ENCODE results near the gene PTCH1.

PTCH1 gene

DNA sequence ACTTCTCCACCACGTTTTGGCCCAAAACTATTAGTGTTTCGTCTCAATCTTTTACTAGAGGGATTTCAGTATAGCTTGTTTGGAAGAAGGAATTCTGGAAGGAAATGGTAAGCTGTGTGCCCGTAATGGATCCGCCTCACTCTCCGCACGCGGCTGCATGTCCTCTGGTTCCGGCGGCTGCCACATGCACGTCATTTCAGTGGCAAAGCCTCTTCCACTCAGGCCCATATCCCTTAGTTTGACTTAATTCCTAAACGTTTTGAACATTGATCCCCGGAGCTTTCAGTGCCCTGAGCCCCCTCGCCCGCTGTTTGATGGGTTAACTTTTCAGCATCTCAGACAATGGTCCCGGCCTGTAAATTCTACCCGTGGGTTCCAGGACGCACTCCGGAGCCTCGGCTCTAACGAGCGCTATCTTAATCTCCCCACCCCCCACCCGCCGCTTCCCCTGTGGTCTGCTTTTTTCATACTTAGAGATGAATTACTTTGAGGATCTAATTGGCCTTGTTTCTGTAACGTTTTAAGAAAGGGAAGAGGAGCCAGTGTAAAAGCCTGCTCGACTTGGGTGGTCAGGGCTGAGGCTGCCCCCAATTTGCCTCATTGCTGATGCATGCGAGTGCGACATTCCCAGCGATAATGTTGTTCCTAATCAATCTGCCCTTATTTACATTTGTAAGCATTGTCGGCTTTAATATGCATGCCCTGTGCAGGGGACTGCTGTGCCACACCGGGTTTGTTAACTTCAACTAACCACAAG, 4.6 kb downstream of the PTCH1 start:
- Histone ChIP-seq H3K9ac (ENCODE audit: insufficient read length, low read depth) (peak overlapping the region; percentile 79), H3K27me3 (ENCODE audit: insufficient read depth, insufficient read length) (peaks cover 17% of the 10 kb centered on the region), H3K36me3 (ENCODE audit: insufficient read depth, insufficient read length, low read length) (peaks cover 8% of the 10 kb centered on the region), H3K4me1 (ENCODE audit: insufficient read depth, insufficient read length) (peaks cover 7% of the 10 kb centered on the region), H3K9me3 (ENCODE audit: insufficient read depth, low read length) (no peaks in the 10 kb centered on the region), H3K4me3 (ENCODE audit: insufficient read length, low read depth) (peak overlapping the region; percentile 61)
- TF ChIP-seq SUZ12 (IDR thresholded peaks at IDR 0.05; ENCODE audit: extremely low read depth, insufficient read depth, insufficient read length) (no peak), ZNF274 (IDR thresholded peaks at IDR 0.05; ENCODE audit: low read depth, low read length) (no peak), YY1 (IDR thresholded peaks at IDR 0.05; ENCODE audit: insufficient read depth, insufficient read length) (no peak)
- DNase-seq (ENCODE audit: low read depth, low spot score), result peak; percentile 88

DNA sequence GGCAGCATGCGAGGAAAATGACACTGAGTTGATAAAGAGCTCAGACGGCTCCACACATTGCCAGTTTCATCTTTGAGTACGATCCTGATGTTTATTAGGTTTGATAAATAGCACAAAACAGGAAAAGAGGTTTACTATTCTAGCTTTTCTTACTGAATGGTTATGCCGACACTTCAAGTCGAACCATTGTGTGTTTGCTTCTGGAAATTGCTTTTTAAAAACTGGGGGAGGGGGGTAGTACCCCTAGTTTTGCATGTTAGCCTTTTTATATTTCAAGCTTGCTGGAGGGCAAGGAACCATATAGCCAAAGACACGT, 5.2 kb downstream of the PTCH1 start:
- peaks cover 7% of the 10 kb centered on the region for H3K4me1 ChIP-seq (ENCODE audit: insufficient read depth, insufficient read length)
- TF ChIP-seq SUZ12 (IDR thresholded peaks at IDR 0.05; ENCODE audit: extremely low read depth, insufficient read depth, insufficient read length) (no peak), YY1 (IDR thresholded peaks at IDR 0.05; ENCODE audit: insufficient read depth, insufficient read length) (no peak), ZNF274 (IDR thresholded peaks at IDR 0.05; ENCODE audit: low read depth, low read length) (no peak)

DNA sequence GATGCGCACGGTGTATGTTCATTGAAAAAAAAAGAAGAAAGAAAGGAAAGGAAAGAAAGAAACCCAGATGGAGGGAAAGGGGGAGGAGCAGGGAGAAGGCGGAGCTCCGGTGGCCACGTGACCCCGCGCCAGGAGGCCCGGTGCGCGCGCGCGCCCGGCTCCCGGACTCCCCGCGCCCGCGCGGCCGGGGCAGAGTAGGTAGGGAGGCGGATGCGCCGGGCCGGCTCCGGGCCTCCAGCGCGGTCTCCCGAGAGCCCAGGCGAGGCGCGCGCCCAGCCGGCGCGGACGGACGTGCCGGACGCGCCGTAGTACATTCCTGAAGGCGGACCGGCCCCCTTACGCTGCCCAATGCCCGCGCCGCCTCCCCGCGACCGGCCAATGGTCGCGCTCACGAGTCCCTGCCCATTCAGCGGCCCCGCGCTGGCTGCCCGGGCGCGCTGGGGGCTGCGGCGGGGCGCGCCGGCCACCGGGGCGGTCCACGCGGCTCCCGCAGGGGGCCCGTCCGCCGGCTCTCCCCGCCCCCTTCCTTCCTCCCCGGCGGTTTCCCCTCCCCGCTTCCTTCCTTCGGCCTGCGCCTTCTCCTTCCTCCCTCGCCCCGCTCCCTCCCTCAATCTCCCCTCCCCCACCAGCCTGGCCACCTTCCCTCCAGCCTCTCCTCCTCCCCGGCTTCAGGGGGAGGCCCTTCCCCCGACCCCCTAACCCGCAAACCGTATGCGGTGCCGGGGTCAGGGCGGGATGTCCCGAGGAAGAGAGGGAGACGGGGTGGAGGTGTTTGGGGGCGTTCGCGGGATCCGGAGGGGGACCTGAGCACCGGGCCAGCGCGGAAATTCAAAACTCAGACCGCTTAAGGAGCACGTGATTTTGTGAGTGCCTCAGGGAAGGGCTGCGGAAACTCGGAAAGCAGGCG, 5.8 kb downstream of the PTCH1 start:
- Histone ChIP-seq H3K4me1 (ENCODE audit: insufficient read depth, insufficient read length) (peaks cover 7% of the 10 kb centered on the region), H3K4me3 (ENCODE audit: insufficient read length, low read depth) (peak overlapping the region; percentile 61), H3K27me3 (ENCODE audit: insufficient read depth, insufficient read length) (peaks cover 15% of the 10 kb centered on the region), H3K36me3 (ENCODE audit: insufficient read depth, insufficient read length, low read length) (peaks cover 13% of the 10 kb centered on the region), H3K9me3 (ENCODE audit: insufficient read depth, low read length) (no peaks in the 10 kb centered on the region), H3K9ac (ENCODE audit: insufficient read length, low read depth) (peak overlapping the region; percentile 79)
- TF ChIP-seq ZNF274 (IDR thresholded peaks at IDR 0.05; ENCODE audit: low read depth, low read length) (no peak), YY1 (IDR thresholded peaks at IDR 0.05; ENCODE audit: insufficient read depth, insufficient read length) (no peak), SUZ12 (IDR thresholded peaks at IDR 0.05; ENCODE audit: extremely low read depth, insufficient read depth, insufficient read length) (no peak)
- peak; percentile 94 for DNase-seq (ENCODE audit: low read depth, low spot score)

More for the DNA sequence above, 5.2 kb downstream of the PTCH1 start:
- H3K9me3 ChIP-seq (ENCODE audit: insufficient read depth, low read length), result no peaks in the 10 kb centered on the region
- H3K36me3 ChIP-seq (ENCODE audit: insufficient read depth, insufficient read length, low read length), result peaks cover 13% of the 10 kb centered on the region
- DNase-seq (ENCODE audit: low read depth, low spot score), result no peak
- peak overlapping the region; percentile 61 for H3K4me3 ChIP-seq (ENCODE audit: insufficient read length, low read depth)
- H3K27me3 ChIP-seq (ENCODE audit: insufficient read depth, insufficient read length), result peaks cover 15% of the 10 kb centered on the region
- peak overlapping the region; percentile 79 for H3K9ac ChIP-seq (ENCODE audit: insufficient read length, low read depth)

DNA sequence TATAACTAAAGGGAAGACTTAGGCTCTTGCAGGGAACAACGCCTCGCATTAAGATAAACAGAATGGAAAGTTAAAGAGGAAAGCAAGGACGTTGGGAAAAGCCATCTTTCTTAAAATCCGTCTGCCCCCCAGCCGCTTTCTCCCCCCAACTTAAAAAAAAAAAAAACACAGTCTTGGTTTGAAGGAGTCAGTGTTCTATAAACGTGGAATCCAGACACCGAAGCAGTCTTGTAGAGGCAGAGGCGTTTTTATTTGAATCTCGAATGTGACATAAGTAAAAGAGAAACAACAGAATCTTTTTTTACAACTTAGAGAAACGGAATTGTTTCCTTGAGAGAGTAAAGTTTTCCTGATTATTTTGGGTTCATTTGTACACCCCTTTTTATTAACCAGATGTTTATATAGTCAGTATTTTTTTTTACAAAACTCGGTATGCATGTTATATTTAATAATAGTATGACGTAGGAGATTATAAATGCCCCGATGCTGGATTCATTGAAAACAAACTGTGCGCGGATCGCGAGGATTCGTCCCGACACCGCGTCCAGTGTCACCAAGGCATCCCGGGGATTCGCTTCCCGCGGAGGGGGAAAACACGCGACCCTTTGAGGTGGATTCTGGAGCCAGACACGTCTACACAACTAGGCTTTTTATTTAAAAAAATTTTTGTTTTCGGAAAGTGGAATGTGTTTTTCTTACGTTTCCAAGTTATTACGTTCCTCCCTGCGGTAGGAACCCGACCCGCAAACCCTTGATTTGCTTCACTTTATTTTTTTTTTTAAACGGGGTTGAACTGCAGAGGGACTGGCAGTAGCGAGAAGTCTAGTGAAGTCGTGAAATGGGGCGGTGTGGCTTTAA, 6.7 kb downstream of the PTCH1 start:
- Histone ChIP-seq H3K4me3 (ENCODE audit: insufficient read length, low read depth) (peak overlapping the region; percentile 61), H3K9ac (ENCODE audit: insufficient read length, low read depth) (peak overlapping the region; percentile 61), H3K4me1 (ENCODE audit: insufficient read depth, insufficient read length) (peaks cover 3% of the 10 kb centered on the region), H3K36me3 (ENCODE audit: insufficient read depth, insufficient read length, low read length) (peaks cover 14% of the 10 kb centered on the region), H3K9me3 (ENCODE audit: insufficient read depth, low read length) (no peaks in the 10 kb centered on the region), H3K27me3 (ENCODE audit: insufficient read depth, insufficient read length) (peaks cover 8% of the 10 kb centered on the region)
- no peak for DNase-seq (ENCODE audit: low read depth, low spot score)
- TF ChIP-seq YY1 (IDR thresholded peaks at IDR 0.05; ENCODE audit: insufficient read depth, insufficient read length) (no peak), SUZ12 (IDR thresholded peaks at IDR 0.05; ENCODE audit: extremely low read depth, insufficient read depth, insufficient read length) (no peak), ZNF274 (IDR thresholded peaks at IDR 0.05; ENCODE audit: low read depth, low read length) (no peak)

DNA sequence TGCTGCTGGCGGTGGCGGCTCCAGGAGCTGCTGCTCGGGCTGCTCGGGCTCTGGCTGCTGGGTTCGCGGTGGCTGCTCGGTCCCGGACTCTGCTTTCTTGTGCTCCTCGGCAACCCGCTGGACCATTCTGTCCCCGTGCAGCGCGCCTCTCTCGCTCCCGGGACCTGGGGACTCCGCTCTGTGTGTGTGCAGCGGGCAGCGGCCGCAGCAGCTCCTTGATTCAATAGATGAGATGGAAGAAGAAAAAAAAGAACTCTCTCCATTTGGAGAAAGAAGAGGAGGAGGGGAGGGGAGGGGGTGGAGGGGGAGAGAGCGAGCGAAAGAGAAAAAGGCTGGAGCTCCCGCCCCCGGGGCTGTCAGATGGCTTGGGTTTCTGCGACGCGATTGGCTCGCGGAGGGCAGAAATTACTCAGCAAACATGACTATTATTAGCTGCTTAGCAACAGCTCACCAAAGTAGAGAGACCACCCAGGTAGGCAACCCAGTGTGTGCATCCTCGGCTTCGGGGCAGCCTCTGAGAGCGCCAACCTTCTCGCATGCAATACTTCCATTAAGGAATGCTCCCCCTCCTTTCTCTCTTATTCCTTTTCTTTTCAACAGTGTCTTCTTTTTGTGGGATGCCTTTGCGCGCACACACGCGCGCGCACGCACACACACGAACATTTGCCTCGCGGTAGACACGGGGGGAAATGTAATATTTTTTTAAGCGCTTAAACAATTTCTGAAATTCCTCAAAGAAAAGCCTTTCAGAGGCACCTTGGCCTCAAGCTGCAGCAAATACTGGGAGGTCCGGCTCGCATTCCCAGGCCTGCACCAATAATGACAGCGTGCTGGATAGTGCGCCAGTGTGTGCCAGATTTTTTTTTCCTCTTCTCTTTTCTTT, 7.6 kb downstream of the PTCH1 start:
- DNase-seq (ENCODE audit: low read depth, low spot score), result peak; percentile 97
- no peak for TF ChIP-seq SUZ12 (IDR thresholded peaks at IDR 0.05; ENCODE audit: extremely low read depth, insufficient read depth, insufficient read length)
- no peak for TF ChIP-seq ZNF274 (IDR thresholded peaks at IDR 0.05; ENCODE audit: low read depth, low read length)
- TF ChIP-seq YY1 (IDR thresholded peaks at IDR 0.05; ENCODE audit: insufficient read depth, insufficient read length), result no peak
- H3K4me3 ChIP-seq (ENCODE audit: insufficient read length, low read depth), result peak overlapping the region; percentile 91
- peaks cover under 1% of the 10 kb centered on the region for H3K27me3 ChIP-seq (ENCODE audit: insufficient read depth, insufficient read length)
- H3K4me1 ChIP-seq (ENCODE audit: insufficient read depth, insufficient read length), result peaks cover 3% of the 10 kb centered on the region
- H3K36me3 ChIP-seq (ENCODE audit: insufficient read depth, insufficient read length, low read length), result peaks cover 21% of the 10 kb centered on the region
- peak overlapping the region; percentile 96 for H3K9ac ChIP-seq (ENCODE audit: insufficient read length, low read depth)
- H3K9me3 ChIP-seq (ENCODE audit: insufficient read depth, low read length), result no peaks in the 10 kb centered on the region
